DMS 273 (cell line): Measurements from ENCODE around the gene SEC11C.
"Not testable (repeated sequence)": the region's sequence is repeated elsewhere in the genome, so short reads cannot be mapped to it uniquely, and the experiment has no call there.

Source experiments
- DNase-seq: peaks from one replicate; lab custom pipeline; 2025; ENCODE audit not compliant: unreplicated experiment; lab: John Stamatoyannopoulos, UW

Gene SEC11C

DNA sequence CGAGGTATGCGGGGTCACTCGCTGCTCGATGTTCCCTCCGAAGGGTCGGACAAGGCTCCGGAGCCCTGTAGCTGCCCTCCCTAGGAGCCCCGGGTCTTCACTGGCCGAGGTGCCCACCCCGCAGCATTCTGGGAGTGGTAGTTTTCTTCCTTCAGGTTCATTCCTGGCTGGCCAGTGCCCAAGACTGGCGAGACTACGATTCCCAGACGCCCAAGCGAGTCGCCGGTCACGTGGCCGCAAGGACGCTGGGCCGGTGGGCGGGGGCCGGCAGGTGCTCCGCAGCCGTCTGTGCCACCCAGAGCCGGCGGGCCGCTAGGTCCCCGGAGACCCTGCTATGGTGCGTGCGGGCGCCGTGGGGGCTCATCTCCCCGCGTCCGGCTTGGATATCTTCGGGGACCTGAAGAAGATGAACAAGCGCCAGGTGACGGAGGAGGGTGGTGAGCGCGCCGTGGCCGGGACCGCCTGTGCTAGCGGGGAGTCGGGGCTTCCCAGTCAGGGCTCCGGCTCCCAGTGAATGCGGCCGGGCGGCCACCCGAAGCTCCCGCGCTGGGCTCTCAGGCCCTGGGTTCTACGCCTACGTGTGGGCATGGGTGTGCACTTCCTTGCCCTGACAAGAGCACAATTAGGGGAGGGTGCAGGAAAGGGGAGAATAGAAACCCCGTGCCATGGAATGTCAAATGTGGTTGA lies at the start of gene SEC11C:
Gene SEC11C, plus strand, starts transcription at position 270 of the 687 bp plus-strand sequence. Its CDS starts 65 bp downstream, at position 335.
- peak; percentile 99 for DNase-seq

DNA sequence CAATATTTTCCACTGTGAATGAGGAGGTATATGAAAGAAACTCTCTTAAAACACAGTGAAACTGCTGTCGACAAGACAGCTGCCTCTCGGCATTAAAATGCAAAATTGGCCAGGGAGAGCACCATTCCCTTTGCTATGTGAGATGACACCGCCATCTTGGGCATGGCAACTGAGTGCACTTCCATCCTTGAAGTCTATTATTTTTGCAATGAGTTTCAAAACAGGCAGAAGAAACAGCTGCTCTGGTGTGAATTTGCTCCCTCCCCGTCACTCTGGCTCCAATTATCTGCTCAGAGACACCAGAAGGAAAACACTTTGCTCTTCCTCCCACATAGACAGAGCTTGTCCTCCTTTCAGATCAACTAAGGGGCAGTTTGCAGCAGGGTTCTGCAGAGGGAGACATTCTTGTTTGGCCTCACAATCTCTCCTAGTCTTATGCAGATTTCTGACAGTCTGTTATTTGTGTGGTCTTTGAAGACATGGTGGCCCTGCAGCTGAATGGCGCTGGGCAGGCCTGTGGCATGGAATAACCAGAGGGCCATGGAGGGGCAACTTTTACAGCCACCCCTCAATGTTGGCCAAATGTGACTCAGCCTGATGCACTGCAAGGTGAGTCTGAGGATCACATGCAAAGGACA lies 48.6 kb upstream of the SEC11C start:
- no peak for DNase-seq

DNA sequence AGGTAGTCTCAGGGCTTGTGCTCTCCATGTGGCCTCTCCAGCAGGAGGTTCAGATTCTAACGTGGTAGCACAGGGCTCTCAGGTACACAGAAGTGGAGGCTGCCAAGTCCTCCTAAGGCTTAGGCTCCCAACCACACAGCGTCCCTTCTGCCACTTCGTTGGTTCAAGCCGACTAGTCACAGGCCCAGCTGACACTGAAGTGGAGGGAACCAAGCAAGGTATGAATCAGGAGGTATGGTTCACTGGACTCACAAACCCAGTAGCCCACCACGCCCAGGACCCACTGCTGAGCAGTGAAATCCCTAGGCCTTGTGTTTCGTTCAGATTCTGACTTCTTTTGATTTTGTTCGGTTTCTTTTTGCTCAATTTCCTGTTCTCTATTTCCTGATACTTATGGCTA lies 46.0 kb upstream of the SEC11C start:
- DNase-seq, result no peak

DNA sequence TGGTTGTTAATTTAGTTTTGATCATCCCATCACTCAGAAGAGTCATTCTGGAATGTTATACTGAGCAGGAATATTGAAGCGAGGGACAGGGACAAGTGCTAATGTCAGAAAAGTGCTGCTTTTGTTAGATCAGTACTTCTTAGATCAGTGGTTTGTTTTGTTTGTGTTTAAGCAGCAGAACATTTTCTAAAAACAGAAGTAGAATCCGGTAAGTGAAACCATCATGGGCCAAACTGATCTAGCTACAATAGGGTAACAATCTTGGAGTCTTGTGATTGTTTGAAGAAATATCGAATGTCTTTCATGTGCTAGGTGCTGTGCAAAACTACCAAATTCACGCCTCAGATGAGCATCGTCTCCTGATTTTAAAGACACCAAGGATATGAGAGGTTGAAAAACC lies 45.1 kb upstream of the SEC11C start:
- no peak for DNase-seq

DNA sequence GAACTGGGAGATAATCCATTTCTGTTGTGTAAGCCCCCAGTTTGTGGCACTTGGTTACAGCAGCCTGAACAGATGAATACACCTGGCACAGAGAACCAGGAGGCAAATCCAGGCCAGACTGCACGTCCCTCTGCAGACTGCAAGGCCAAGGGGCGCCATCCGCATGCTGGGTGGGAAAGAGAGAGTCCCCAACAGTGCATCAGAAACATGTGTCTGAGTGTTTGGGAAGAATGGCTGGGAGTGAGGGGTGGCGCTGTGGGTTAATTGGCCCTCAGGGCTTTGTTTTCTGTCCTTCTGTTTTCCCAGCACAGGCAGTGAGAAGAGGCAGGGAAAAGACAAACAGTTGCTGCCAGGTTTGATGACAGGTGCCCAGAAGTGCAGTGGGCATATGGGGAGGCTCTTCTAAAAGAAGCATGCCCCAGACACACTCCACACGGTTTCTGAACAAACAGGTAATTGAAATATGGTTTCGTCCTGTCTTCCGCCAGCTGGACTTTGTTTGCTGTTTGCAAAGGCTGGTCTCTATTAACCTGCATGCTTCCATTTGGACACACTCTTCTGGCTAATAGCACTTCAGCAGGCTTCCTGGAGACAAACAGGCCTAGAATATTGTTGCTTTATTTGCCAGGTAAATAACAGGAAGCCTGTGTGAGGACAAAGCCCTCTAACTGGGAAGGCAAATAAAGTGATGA lies 43.4 kb upstream of the SEC11C start:
- peak; percentile 17 for DNase-seq

DNA sequence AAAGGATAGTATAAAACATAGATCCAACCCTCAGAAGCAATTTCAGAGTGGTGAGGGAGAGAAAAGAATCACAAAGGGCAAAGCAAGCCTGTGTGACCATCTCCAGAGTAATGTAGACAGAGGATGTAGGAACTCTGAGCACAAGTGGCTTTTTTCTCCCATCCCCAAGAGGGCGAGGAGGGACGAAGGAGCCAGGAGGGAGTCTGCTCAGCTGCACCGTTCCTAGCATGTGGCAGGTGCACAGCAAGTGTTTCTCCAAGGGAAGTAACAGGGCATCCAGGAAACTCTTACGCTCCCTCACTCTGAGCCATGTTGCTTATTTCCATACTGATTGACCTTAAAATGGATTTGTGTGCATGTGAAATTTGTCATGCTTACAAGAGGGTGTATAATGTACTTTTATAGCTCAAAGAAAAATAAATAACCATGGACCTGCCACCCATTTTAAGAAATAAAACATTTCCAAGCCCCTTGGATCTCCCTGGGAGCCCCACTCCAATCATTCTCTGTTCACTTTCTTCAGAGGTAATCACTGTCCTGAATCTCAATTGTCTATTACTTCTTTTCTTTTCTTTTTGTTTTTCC lies 37.8 kb upstream of the SEC11C start:
- DNase-seq, result no peak

DNA sequence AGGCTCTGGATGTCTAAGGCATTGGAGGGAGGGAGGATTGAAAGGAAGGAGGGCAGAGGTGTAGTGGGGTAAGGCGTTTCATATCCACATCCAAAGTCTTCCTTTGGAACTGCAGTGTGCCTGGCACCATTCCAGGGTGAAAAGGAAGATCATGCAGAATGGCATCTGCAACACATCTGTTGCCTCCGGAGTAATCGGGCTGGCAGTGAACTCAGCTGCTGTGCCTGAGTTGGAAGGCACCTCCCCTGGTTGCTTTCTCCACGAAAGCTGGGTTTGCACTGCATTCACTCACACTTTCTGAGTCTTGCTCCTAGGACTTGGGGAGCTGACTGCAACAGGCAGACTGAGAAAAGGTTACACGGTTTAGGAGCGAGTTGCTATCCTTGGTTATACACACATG lies 30.3 kb upstream of the SEC11C start:
- peak; percentile 73 for DNase-seq

DNA sequence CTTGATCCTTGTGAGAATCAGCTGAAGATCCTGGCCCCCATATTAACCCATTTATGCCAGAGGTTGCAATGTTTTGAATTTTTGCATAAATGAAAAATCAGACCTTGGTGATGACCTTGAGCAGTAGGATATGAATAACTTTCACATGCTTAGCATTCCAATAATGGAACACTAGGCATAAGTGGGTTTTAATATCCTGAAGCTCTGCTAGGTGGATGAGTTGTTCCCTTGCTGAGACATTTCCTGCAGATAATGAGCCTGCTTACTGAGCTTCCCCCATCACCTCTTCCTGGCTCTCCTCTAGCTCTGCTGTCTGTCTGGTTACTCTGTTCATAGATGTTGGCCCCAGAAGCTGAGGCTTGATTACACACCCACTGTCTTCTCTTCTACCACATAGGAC lies 25.5 kb upstream of the SEC11C start:
- no peak for DNase-seq

DNA sequence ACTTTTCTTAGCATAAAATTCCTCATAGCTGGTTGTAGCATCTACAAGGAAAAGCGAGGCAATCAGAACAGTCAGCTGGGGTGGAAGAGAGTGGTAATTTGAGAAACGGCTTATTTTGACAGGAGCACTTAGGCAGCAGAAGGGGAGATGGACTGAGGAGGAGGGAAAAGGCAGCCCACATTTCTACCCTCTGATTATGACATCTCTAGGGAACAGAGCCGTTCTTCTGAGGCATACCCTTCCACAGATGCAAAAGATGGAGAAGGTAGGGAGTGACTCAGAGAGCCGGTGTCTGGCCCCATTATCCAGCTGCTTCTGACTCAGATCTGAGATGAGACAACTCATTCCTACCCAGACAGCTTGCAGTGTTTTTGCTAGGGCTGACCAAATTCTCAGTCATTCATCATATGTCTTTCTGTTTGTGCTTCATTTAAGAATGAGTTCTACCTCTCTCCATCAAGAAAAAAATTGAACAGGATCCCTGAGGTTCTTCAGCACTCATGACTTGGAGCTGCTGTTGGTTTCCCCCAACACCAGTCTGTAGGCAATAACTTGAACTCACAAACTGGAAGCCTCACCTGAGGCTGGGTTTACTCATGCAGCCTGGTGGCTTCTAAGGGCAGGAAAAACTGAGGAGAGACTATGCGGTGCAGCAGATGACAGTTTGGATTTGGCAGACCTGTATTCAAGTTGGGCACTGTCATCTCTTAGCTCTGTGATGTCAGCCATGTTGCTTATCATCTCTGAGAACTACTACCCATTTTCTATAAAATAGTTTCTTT lies 15.9 kb upstream of the SEC11C start:
- DNase-seq, result peak; percentile 22

DNA sequence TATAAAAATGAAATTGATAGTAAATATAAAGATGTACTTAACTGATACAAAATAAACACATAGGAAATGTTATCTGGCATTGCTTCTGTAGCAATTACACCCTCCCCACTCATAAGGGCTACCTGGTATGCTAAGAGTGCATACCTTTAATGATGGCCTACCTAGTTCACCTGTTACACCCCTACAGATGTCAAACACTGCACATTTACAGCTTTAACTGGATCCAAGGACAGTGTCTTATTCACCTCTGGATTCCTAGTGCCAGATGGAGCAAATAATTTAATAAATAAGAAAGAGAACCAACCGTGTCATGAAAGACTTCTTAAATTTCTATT lies 15.3 kb upstream of the SEC11C start:
- DNase-seq, result no peak

DNA sequence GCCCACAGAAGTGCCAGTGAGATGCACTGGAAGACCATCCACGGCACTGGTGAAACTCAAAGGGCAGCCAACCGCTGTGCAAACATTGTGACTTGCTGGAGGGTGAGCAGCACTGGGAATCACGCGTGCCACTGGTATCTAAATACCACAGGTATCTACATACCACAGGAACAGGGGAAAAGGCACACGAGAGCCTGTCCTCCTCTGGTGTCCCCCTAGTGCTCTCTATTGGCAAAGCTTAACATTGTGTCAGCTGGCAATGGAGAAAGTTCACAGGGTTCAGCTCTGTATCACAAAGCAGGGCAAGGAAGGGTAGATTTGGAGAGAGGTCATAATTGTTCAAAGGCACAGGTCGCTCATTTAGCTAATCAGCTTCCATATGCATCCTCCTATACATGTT lies 12.6 kb upstream of the SEC11C start:
- DNase-seq, result no peak

DNA sequence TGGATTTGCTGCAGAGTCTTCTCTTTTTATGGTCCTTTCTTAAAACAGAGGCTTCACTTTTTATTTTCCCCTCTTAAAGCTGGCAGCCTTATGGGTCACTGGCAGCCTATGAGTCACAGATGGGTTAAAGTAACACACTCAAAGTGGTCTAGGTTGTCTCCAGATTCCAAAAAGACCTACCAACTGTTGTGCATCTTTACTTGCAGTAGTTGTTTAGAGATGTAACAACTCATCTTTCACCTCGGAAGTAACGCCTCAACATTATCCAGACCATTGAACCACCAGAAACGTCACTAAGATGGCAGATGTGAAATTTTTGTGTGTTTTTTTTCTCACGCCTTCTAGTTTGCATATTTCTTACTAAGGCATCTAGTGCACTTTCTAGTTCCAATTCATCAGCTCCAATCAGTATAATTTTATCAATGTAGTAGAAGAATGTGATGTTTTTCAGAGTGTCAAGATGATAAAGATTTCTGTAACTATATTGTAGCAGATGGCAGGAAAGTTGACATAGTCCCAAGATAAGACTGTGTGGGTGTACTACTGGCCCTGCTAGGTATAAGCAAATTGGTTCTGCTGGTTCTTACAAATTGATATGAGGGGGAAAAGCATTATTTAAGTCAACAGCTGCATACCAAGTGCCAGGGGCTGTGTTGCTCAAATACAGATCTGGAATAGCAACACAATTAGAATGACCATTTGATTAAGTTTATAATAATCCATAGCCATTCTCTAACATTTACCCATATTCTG lies 9.6 kb upstream of the SEC11C start:
- no peak for DNase-seq

DNA sequence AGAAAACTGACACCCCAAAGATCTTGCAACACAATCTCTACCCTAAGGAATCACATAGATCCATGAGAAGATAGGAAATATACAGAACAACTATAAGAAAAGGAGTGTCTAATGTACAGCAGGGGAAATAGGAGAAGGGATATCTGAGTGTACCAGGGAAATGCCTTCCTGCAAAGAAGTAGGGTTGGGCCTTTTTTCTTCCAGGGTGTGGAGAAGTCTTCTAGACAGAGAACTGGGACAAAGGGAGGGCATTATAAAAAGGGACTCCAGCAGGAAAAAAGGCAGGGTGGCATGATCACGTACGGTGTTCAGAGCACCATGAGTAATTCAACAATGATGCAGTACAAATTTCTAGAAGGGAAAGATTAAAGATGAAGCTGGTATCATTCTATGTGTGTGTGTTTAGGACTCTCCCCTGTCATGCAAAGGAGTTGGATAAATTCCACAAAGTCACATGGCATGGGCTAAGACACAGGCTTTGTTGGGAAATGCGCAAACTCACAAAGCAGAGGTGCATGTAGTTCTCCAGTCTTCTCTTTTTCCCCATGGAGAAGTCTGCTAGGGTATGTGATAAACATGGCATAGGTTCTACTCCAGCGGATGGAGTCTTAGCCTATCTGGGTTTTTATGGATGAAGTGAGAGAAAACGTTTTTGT lies 6.7 kb upstream of the SEC11C start:
- no peak for DNase-seq

DNA sequence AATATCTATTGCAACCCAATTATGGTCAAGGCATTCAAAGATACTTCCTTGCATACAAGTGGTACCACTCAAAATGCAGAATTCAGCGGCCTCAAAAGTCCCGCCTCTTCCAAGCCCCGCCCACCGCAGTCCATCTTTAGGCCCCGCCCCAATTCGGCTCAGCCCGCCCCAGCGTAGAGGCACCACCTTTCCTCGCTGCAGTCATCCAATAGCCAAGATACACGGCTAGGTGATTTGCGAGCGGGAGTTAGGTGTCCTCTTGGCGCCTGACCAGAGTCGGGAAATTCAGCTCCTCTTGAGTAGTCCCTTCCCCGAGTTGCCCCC lies 431 bp upstream of the SEC11C start:
- peak; percentile 96 for DNase-seq

DNA sequence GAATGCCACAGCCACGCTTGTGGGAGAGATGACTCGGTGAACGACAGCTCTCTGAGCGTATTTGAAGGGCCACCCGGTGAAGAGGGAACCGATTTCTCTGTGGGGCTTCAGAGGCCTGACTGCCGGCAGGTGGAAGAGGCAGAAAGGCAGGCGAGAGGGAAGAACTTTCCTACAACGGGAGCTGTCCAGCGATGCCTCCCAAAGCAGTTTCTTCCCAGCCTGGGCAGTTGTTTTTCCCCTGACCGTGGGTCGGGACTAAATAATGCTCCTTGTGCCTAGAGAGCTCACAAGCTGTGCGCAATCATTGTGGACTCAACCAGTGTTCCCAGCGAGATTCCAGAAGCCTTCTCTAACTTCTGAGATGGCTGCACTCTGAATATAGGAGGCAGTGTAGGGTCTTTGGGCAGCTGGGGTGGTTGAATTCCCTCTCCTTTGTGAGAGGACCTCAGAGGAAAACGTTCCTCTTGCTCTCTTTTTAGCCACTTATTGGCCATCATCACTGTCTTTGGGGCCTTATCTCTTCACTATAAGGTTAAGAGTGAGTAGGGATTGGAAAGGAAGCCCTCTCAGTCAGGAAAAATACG lies 710 bp downstream of the SEC11C start:
- DNase-seq, result peak; percentile 58

DNA sequence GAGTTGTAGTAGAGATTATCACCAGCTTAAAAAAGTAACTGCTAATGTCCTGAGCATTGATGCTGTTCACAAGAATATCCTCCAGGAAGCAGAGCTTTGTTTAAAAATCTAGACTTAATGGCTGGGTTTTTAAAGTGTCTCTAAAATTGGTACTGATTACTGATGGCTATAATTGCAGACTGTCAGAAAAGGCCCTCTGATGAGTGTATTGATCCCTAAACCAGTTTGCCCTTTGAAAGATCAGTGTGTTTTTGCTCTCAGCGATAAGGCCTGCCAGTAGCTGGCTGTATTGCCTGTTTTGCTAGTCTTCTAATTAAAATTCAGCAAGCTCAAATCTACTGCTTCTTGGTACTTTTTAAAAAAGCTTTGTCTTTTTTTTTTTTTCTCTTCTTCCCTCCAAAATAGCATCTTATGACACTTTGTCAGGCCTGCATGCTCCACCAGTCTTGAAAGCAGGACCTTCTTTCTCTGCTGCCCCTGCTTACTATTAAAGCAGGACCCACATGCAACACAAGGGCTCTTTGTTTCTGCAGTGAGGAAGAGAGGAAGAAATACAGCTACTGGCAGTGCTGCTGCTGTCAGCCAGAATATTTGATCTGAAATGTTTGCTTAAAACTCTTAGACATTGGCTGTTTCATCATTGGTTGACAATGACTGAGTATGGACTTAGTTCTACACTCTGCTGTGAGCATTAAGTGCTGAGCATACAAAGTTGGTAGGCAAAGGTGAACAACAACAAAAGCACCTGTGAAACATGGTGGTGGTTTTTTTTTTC lies 1.8 kb downstream of the SEC11C start:
- no peak for DNase-seq

DNA sequence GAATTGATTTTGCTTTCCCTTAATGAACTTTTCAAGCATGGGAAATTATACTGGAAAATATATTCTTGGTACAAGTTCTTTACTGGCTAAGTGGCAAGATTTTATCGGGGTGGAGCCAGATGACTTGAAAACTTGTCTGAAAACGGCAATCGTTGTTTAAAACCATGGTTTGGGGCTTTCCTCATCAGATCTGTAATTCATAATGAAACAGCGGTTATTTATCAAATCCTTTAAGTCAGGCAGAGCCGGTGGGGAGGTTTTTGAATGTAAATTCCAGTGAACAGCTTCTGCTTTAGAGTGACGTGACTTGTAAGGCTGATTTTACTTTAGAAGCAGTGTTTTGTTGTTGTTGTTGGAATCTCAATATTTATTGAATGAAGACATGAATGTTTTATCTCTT lies 2.6 kb downstream of the SEC11C start:
- DNase-seq, result no peak

DNA sequence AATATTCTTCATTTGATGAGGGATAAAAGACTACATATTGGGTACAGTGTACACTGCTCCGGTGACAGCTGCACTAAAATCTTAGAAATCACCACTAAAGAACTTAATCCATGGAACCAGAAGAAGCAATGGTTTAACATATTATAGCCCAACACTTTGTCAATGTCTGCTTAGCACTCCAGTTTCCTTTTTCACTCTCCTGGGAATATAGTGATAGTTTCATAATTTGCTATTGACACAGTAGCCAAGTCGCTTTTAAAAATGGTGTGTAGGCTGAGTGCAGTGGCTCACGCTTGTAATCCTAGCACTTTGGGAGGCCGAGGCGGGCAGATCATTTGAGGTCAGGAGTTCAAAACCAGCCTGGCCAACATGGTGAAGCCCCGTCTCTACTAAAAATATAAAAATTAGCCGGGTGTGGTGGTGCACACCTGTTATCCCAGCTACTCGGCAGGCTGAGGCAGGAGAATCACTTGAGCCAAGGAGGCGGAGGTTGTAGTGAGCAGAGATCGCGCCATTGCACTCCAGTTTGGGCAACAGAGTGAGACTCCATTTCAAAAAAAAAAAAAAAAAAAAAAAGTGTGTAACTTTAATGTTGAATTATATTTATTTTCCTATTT lies 3.2 kb downstream of the SEC11C start:
- DNase-seq, result not testable (repeated sequence)

DNA sequence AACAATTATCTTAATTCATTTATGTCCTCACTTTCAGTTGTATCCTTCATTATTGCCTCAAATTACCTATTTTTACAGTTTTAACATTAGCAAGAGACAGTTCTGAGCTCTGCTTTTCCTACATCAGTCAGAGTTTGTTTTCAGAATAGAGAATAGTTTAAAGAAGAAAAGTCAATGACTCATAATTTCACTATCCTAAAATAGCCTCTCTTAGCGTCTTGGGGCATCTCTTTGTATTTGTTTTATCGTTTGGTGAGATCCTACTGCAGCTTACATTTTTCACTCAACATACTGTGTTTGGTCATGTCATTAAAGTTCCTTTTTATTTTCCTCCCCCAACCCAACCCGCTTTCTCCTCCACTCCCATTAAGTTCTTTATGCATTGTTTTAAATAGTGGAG lies 3.8 kb downstream of the SEC11C start:
- no peak for DNase-seq
